ENCODE data around the gene STPG1. TPM values are rescaled to one million over a fixed set of nuclear protein-coding genes. Genes with fewer than 3 reads are reported as not detected.
A peak's percentile ranks its signal among the peaks of the same experiment; 100 is the strongest.

STPG1 gene
- total RNA-seq, 1 experiment from 2014 or later: 14.9 TPM

DNA sequence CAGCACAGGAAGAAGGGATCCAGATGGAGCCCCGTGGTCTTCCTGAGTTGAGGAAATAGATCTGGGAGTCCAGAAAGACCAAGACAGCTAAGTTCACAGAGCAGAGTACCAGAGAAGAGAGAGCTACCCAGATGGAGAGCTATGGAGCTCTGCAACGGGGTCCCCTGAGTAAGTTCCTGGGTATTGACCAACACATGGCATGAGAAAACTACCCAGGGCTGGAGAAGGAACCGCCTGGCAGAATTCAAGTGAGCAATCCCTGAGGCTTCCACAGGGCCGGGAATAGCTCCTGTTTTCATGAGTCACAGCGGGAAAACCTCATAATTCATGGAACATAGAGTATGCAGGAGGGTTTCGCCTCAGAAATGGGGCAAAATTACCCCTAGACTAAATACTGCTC lies 19.7 kb downstream of the STPG1 start:
- ChIA-PET CTCF (interaction anchor here (0.7 to 4.3 kb wide), 7 partner anchors 15 to 290 kb away, joined by 3 to 64 read pairs (median 6); partner anchors contain the start of gene NIPAL3), POLR2A (ENCODE audit: unreplicated experiment) (interaction anchor here (0.6 kb wide), 2 partner anchors 15 to 202 kb away, joined by 3 read pairs; no protein-coding TSS in a partner anchor)
- Histone ChIP-seq H3K36me3 (ENCODE audit: low read depth, low read length) (no peaks in the 10 kb centered on the region), H3K4me2 (ENCODE audit: low read length) (peak overlapping the region; percentile 38), H3K9me2 (replicated peaks; ENCODE audit: low read length) (no peaks in the 10 kb centered on the region), H3F3A (ENCODE audit: low read length, unreplicated experiment) (no peaks in the 10 kb centered on the region), H4K20me1 (ENCODE audit: low read length) (no peaks in the 10 kb centered on the region), H3K27me3 (ENCODE audit: low read length) (no peaks in the 10 kb centered on the region), H3K4me3 (ENCODE audit: low read length) (no peak overlapping the region), H3K9ac (ENCODE audit: low read length) (peak overlapping the region; percentile 35), H2AFZ (ENCODE audit: low read length) (peak overlapping the region; percentile 56), H3K9me3 (ENCODE audit: low read length) (no peaks in the 10 kb centered on the region), H3K27ac (ENCODE audit: low read length) (peak overlapping the region; percentile 72), H3K79me2 (ENCODE audit: low read length) (0 out of 2 replicates have a peak, but pooled peaks cover 4% of the 10 kb centered on the region), H3K4me1 (ENCODE audit: insufficient read depth, low read length) (peaks cover 37% of the 10 kb centered on the region)
- intact Hi-C loops (cut with micrococcal nuclease): loop anchor here (1.0 to 5.0 kb wide), 4 partner anchors 19 to 322 kb away; partner anchors contain the start of gene STPG1
- ATAC-seq (peak; percentile 60), DNase-seq (peak; percentile 80)
- no peak for TF ChIP-seq EZH2 (IDR thresholded peaks at IDR 0.05; ENCODE audit: low read length, unreplicated experiment)
- TF ChIP-seq EZH2phosphoT487 (IDR thresholded peaks at IDR 0.05; ENCODE audit: borderline replicate concordance, low read length): no peak
- no peak for TF ChIP-seq CTCF (conservative IDR thresholded peaks at IDR 0.05; ENCODE audit: low read depth, low read length)
- no TSS peak for BruUV-seq (replicated peaks)

- H3K4me3 ChIP-seq (ENCODE audit: low read length): no peak overlapping the region
- H3K27me3 ChIP-seq (ENCODE audit: low read length): no peaks in the 10 kb centered on the region
- no peak overlapping the region for H2AFZ ChIP-seq (ENCODE audit: low read length)
- H3K9me3 ChIP-seq (ENCODE audit: low read length): no peaks in the 10 kb centered on the region
- no TSS peak for BruUV-seq (replicated peaks)
- no peaks in the 10 kb centered on the region for H3K36me3 ChIP-seq (ENCODE audit: low read depth, low read length)
- no peaks in the 10 kb centered on the region for H3F3A ChIP-seq (ENCODE audit: low read length, unreplicated experiment)
- no peak for DNase-seq
- intact Hi-C loops (cut with micrococcal nuclease): loop anchor here (1.0 to 5.0 kb wide), 3 partner anchors 101 to 321 kb away; no protein-coding TSS in a partner anchor
- ChIA-PET POLR2A (ENCODE audit: unreplicated experiment) (interaction anchor here (0.6 kb wide), 2 partner anchors 16 to 63 kb away, joined by 3 read pairs; no protein-coding TSS in a partner anchor), CTCF (interaction anchor here (0.7 to 4.3 kb wide), 10 partner anchors 16 to 291 kb away, joined by 3 to 64 read pairs (median 9); partner anchors contain the start of gene NIPAL3)
- peaks cover 37% of the 10 kb centered on the region for H3K4me1 ChIP-seq (ENCODE audit: insufficient read depth, low read length)
- TF ChIP-seq CTCF (conservative IDR thresholded peaks at IDR 0.05; ENCODE audit: low read depth, low read length) (no peak), EZH2 (IDR thresholded peaks at IDR 0.05; ENCODE audit: low read length, unreplicated experiment) (no peak), EZH2phosphoT487 (IDR thresholded peaks at IDR 0.05; ENCODE audit: borderline replicate concordance, low read length) (no peak)
- peak overlapping the region; percentile 38; the same call in 1 of the 2 replicates for H3K4me2 ChIP-seq (ENCODE audit: low read length)
- H3K9ac ChIP-seq (ENCODE audit: low read length): peak overlapping the region; percentile 35
- H4K20me1 ChIP-seq (ENCODE audit: low read length): no peaks in the 10 kb centered on the region
- peak overlapping the region; percentile 72 for H3K27ac ChIP-seq (ENCODE audit: low read length)
- no peaks in the 10 kb centered on the region for H3K9me2 ChIP-seq (replicated peaks; ENCODE audit: low read length)
- no peak for ATAC-seq
- 0 out of 2 replicates have a peak, but pooled peaks cover 3% of the 10 kb centered on the region for H3K79me2 ChIP-seq (ENCODE audit: low read length)
Measured at GRCh38 chr1:24392982-24393650, 20.5 kb downstream of the STPG1 start.
